ENCODE results near the gene RABL6. TPM values are rescaled to one million over a fixed set of nuclear protein-coding genes. Genes with fewer than 3 reads are reported as not detected.
A peak's percentile ranks its signal among the peaks of the same experiment; 100 is the strongest.

RABL6 gene
- total and polyA plus RNA-seq, 2 of the 4 experiments (the other 2 are of a cell fraction): 37.1 to 47.5 TPM

DNA sequence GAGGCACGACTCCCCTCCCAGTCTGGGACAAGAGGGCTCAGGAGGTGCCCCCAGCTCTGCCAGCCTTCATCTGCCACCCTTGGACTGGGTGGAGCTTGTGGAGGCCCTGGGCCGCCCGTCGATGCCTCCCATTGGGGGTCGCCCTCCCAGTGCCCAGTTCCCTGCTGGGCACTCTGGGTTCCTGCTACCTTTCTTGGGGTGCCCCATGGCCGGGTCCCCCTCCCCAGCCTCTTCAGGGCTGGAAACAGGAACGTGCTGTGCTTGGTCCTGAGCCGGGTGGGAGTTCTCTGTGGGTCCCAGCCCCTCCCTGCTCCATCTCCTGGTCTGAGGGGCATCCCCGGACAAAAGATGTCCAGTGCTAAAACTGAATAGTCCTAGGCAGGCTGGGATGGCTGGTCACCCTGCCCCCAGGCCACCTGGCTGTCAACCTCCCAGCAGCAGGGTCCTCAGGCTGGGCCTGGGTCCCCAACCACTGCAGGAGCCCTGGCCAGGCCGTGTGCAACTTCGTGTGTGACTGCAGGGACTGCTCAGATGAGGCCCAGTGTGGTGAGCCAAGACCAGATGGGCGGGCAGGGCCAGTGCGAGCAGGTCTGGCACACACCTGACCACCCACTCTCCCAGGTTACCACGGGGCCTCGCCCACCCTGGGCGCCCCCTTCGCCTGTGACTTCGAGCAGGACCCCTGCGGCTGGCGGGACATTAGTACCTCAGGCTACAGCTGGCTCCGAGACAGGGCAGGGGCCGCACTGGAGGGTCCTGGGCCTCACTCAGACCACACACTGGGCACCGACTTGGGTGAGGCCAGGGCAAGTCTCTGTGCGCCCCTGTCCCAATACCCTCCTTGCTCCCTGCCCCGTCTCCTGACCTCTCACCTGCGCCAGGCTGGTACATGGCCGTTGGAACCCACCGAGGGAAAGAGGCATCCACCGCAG lies 45.2 kb downstream of the RABL6 start:
- DNase-seq (no peak), ATAC-seq (ENCODE audit: low read depth) (no peak)
- Histone ChIP-seq H2BK20ac (ENCODE audit: low read depth, low read length) (no peak overlapping the region), H3K4me3 (ENCODE audit: insufficient read depth, low read depth, low read length) (no peak overlapping the region), H2AFZ (replicated peaks; ENCODE audit: low read length, poor library complexity) (no peak overlapping the region), H3K79me1 (ENCODE audit: low read depth in 1 of 2, low read length in 2 of 2) (peaks cover 9 to 20% of the 10 kb centered on the region in 2 experiments; a peak in 2 of 4 replicates), H3K18ac (ENCODE audit: low read depth, low read length) (no peak overlapping the region), H2BK120ac (ENCODE audit: low read depth, low read length) (no peak overlapping the region), H3K9ac (ENCODE audit: low read depth, low read length) (no peak overlapping the region), H3K23ac (ENCODE audit: low read depth, low read length) (no peak overlapping the region), H3K27me3 (ENCODE audit: control insufficient read depth, insufficient read depth, low read length) (no peaks in the 10 kb centered on the region), H3K36me3 (ENCODE audit: control insufficient read depth, insufficient read depth, low read length) (peaks cover 14% of the 10 kb centered on the region; the same call in 1 of the 2 replicates), H3K4ac (ENCODE audit: low read depth, low read length) (no peak overlapping the region), H4K91ac (ENCODE audit: insufficient read depth, low read depth, low read length) (no peak overlapping the region), H3K9me1 (ENCODE audit: insufficient read depth, low read length) (no peaks in the 10 kb centered on the region), H3K4me1 (ENCODE audit: control insufficient read depth, insufficient read depth, low read length) (peaks cover 7% of the 10 kb centered on the region), H3K27ac (ENCODE audit: insufficient read depth, low read length) (no peak overlapping the region), H3K56ac (ENCODE audit: extremely low read depth, insufficient read depth, low read length) (no peak overlapping the region), H2BK5ac (ENCODE audit: low read depth, low read length, poor library complexity, severe bottlenecking) (no peak overlapping the region), H2AK9ac (replicated peaks; ENCODE audit: low read depth, low read length, poor library complexity) (peak overlapping the region; percentile 72), H2AK5ac (ENCODE audit: low read depth, low read length) (no peak overlapping the region), H4K20me1 (ENCODE audit: insufficient read depth, low read length) (peaks cover 12% of the 10 kb centered on the region), H2BK15ac (ENCODE audit: low read depth, low read length) (no peak overlapping the region), H3K4me2 (ENCODE audit: low read depth, low read length) (no peak overlapping the region), H3K14ac (replicated peaks; ENCODE audit: low read depth, low read length) (no peak overlapping the region), H3K9me3 (ENCODE audit: control insufficient read depth, insufficient read depth, low read length) (no peaks in the 10 kb centered on the region), H4K5ac (ENCODE audit: low read depth, low read length) (no peak overlapping the region), H4K8ac (ENCODE audit: low read depth in 2 of 2, low read length in 2 of 2) (no peak overlapping the region)
- in situ Hi-C loops (cut with MboI; ENCODE audit: low sequenced_read_pairs) (no loop called here), dilution Hi-C loops (cut with HindIII; ENCODE audit: low sequenced_read_pairs, unreplicated experiment) (no loop called here), intact Hi-C loops (cut with micrococcal nuclease) (no loop called here)
- BruUV-seq (replicated peaks): no TSS peak
- POLR2A ChIA-PET (ENCODE audit: unreplicated experiment): interaction anchor here (0.5 kb wide), 1 partner anchor 113 kb away, joined by 3 read pairs; no protein-coding TSS in a partner anchor
- CTCF ChIA-PET: no interaction called here
- WGBS, 2 experiments (ENCODE audit: extremely low coverage in 2 of 2, insufficient read length in 1 of 2): 92% methylated on average over 21 of the region's 29 CpGs; no CpG with 5 or more reads in 1 of the 2 experiments
- TF ChIP-seq MAFK (IDR thresholded peaks at IDR 0.05; ENCODE audit: low read depth, low read length) (no peak), RCOR1 (IDR thresholded peaks at IDR 0.05; ENCODE audit: insufficient replicate concordance, low read length) (no peak), POLR2A (IDR thresholded peaks at IDR 0.05; ENCODE audit: low read depth, low read length) (no peak), MAZ (IDR thresholded peaks at IDR 0.05; ENCODE audit: borderline replicate concordance, low read depth, low read length) (no peak), NFE2L2 (IDR thresholded peaks at IDR 0.05; ENCODE audit: low read depth, low read length) (no peak), SMC3 (IDR thresholded peaks at IDR 0.05; ENCODE audit: low read depth, low read length) (no peak), CEBPB (IDR thresholded peaks at IDR 0.05; ENCODE audit: low read depth, low read length) (no peak), RFX5 (IDR thresholded peaks at IDR 0.05; ENCODE audit: low read depth, low read length) (no peak), RAD21 (IDR thresholded peaks at IDR 0.05; ENCODE audit: low read length) (no peak), BHLHE40 (IDR thresholded peaks at IDR 0.05; ENCODE audit: low read depth, low read length) (no peak), FOS (IDR thresholded peaks at IDR 0.05; ENCODE audit: low read depth, low read length) (no peak), CHD1 (IDR thresholded peaks at IDR 0.05; ENCODE audit: low read depth, low read length) (no peak), CTCF (conservative IDR thresholded peaks at IDR 0.05; ENCODE audit: low read depth, low read length) (no peak)
- TF ChIP-seq, protein P1, sequence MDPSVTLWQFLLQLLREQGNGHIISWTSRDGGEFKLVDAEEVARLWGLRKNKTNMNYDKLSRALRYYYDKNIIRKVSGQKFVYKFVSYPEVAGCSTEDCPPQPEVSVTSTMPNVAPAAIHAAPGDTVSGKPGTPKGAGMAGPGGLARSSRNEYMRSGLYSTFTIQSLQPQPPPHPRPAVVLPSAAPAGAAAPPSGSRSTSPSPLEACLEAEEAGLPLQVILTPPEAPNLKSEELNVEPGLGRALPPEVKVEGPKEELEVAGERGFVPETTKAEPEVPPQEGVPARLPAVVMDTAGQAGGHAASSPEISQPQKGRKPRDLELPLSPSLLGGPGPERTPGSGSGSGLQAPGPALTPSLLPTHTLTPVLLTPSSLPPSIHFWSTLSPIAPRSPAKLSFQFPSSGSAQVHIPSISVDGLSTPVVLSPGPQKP (IDR thresholded peaks at IDR 0.05; ENCODE audit: borderline replicate concordance, low read depth, low read length): no peak
- TF ChIP-seq, protein P2, sequence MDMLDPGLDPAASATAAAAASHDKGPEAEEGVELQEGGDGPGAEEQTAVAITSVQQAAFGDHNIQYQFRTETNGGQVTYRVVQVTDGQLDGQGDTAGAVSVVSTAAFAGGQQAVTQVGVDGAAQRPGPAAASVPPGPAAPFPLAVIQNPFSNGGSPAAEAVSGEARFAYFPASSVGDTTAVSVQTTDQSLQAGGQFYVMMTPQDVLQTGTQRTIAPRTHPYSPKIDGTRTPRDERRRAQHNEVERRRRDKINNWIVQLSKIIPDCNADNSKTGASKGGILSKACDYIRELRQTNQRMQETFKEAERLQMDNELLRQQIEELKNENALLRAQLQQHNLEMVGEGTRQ (IDR thresholded peaks at IDR 0.05; ENCODE audit: low read depth, low read length): no peak

Measured in IMR-90 (cell line).